GM23338 (cell line): Measurements from ENCODE around the gene GAPT. TPM values are rescaled to one million over a fixed set of nuclear protein-coding genes. Genes with fewer than 3 reads are reported as not detected.

Source experiments
- ATAC-seq: fragments of 200-7000 bp; cut with Tn5 transposase; 3 replicates; pipeline ENCODE4 v1.9.1; 2020
- DNase-seq: peaks from one replicate; pipeline ENCODE4 v3.0.0-alpha.2; 2015; ENCODE audit warnings: low spot score
- H2AFZ ChIP-seq: fragments of 200-600 bp; sonication (generic); 2 replicates; pipeline ENCODE4 v1.8.0; 2016; ENCODE audit warnings: antibody characterized with exemption, mild to moderate bottlenecking, moderate library complexity
- H3F3A ChIP-seq: fragments of 200-600 bp; sonication (generic); replicated peaks from 2 replicates; pipeline ENCODE4 v1.8.0; 2017; ENCODE audit warnings: antibody characterized with exemption, mixed run types, low read depth
- H3K27ac ChIP-seq: fragments of 200-600 bp; sonication (generic); 2 replicates; pipeline ENCODE4 v1.6.1; 2016; ENCODE audit warnings: low read depth
- H3K27me3 ChIP-seq: fragments of 200-600 bp; sonication (generic); 2 replicates; pipeline ENCODE4 v1.8.0; 2016; ENCODE audit warnings: mild to moderate bottlenecking, mixed run types, moderate library complexity; ENCODE audit not compliant: insufficient read depth
- H3K36me3 ChIP-seq: fragments of 200-600 bp; sonication (generic); 2 replicates; pipeline ENCODE4 v1.8.0; 2016; ENCODE audit warnings: mild to moderate bottlenecking; ENCODE audit not compliant: insufficient read depth
- H3K4me1 ChIP-seq: fragments of 200-600 bp; sonication (generic); 2 replicates; pipeline ENCODE4 v1.8.0; 2016; ENCODE audit warnings: mild to moderate bottlenecking, moderate library complexity; ENCODE audit not compliant: insufficient read depth
- H3K4me2 ChIP-seq: fragments of 200-600 bp; sonication (generic); 2 replicates; pipeline ENCODE4 v1.7.1; 2017; ENCODE audit warnings: mixed run types
- H3K4me3 ChIP-seq: fragments of 200-600 bp; sonication (generic); 2 replicates; pipeline ENCODE4 v1.6.1; 2016; ENCODE audit warnings: mixed run types
- H3K79me2 ChIP-seq: fragments of 200-600 bp; sonication (generic); replicated peaks from 2 replicates; pipeline ENCODE4 v1.8.0; 2017; ENCODE audit warnings: mild to moderate bottlenecking; ENCODE audit not compliant: insufficient read depth
- H3K9me2 ChIP-seq: fragments of 200-600 bp; sonication (generic); 2 replicates; pipeline ENCODE4 v1.8.0; 2017; ENCODE audit not compliant: insufficient read depth
- H4K20me1 ChIP-seq: fragments of 200-600 bp; sonication (generic); replicated peaks from 2 replicates; pipeline ENCODE4 v1.8.0; 2017; ENCODE audit warnings: mild to moderate bottlenecking; ENCODE audit not compliant: insufficient read depth
- H3K27ac Mint-ChIP-seq: 2 replicates; pipeline ENCODE4 v1.8.0; 2020; ENCODE audit warnings: inconsistent platforms, mild to moderate bottlenecking, moderate library complexity, mixed read lengths
- H3K27me3 Mint-ChIP-seq: 3 replicates; pipeline ENCODE4 v1.8.0; 2022; ENCODE audit warnings: low read depth, mild to moderate bottlenecking, moderate library complexity, mixed read lengths, inconsistent platforms; ENCODE audit not compliant: insufficient read depth, poor library complexity
- H3K36me3 Mint-ChIP-seq: 3 replicates; pipeline ENCODE4 v1.8.0; 2021; ENCODE audit warnings: low read depth, mild to moderate bottlenecking, inconsistent platforms, moderate library complexity, mixed read lengths
- H3K4me1 Mint-ChIP-seq: 3 replicates; pipeline ENCODE4 v1.8.0; 2020; ENCODE audit warnings: mild to moderate bottlenecking, inconsistent platforms, mixed read lengths
- H3K4me3 Mint-ChIP-seq: 3 replicates; pipeline ENCODE4 v1.8.0; 2021; ENCODE audit warnings: moderate library complexity, mild to moderate bottlenecking, inconsistent platforms, mixed read lengths
- H3K9me3 Mint-ChIP-seq: 3 replicates; pipeline ENCODE4 v1.8.0; 2020; ENCODE audit warnings: moderate library complexity, mild to moderate bottlenecking, inconsistent platforms, mixed read lengths
- EZH2phosphoT487 ChIP-seq: fragments of 200-600 bp; sonication (generic); IDR thresholded peaks from one replicate; pipeline ENCODE4 v1.8.1; 2018; ENCODE audit warnings: antibody characterized with exemption; ENCODE audit not compliant: unreplicated experiment
- NANOG ChIP-seq: IDR thresholded peaks from 2 replicates; pipeline ENCODE4 v1.6.1; 2016; ENCODE audit warnings: antibody characterized with exemption, borderline replicate concordance
- POLR2AphosphoS5 ChIP-seq: IDR thresholded peaks from 2 replicates; pipeline ENCODE4 v1.6.1; 2016; ENCODE audit warnings: antibody characterized with exemption, low read depth
- REST ChIP-seq: IDR thresholded peaks from one replicate; pipeline ENCODE4 v1.6.1; 2018; ENCODE audit warnings: antibody characterized with exemption; ENCODE audit not compliant: unreplicated experiment
- ZNF331 ChIP-seq: fragments of 250-450 bp; sonication (Bioruptor Pico); IDR thresholded peaks from 2 replicates; pipeline ENCODE4 v1.5.0; 2020; ENCODE audit warnings: low read depth, mild to moderate bottlenecking, moderate library complexity
- ZNF462 ChIP-seq: fragments of 250-450 bp; sonication (Bioruptor Pico); IDR thresholded peaks from 2 replicates; pipeline ENCODE4 v1.5.0; 2020; ENCODE audit warnings: mild to moderate bottlenecking, moderate library complexity
- polyA plus RNA-seq: library from polyadenylated mRNA; unstranded; fragments of >200 nt; fragmentation: Nextera tagmentation; extraction: Ambion mirVana; gene quantifications from 2 replicates; pipeline ENCODE4 v1.2.1, GENCODE V29; 2016
- total RNA-seq: library from RNA; depleted of rRNA; stranded (reverse); fragments of >200 nt; shearing (Covaris generic); gene quantifications from 2 replicates; pipeline ENCODE4 v1.2.3, GENCODE V29; 2014
- TF ChIP-seq, protein P1 (sequence below), 2 experiments: fragments of 200-600 bp in 1 of 2; sonication (generic) in 1 of 2; conservative IDR thresholded peaks; 2 replicates each; pipeline versions ENCODE4 v1.5.1 to v1.6.1; 2016 to 2017; ENCODE audit warnings: antibody characterized with exemption in 2 of 2, low read depth in 2 of 2, mild to moderate bottlenecking in 2 of 2, moderate library complexity in 1 of 2

Gene GAPT
- total and polyA plus RNA-seq, 2 experiments from 2014 or later = not detected

DNA sequence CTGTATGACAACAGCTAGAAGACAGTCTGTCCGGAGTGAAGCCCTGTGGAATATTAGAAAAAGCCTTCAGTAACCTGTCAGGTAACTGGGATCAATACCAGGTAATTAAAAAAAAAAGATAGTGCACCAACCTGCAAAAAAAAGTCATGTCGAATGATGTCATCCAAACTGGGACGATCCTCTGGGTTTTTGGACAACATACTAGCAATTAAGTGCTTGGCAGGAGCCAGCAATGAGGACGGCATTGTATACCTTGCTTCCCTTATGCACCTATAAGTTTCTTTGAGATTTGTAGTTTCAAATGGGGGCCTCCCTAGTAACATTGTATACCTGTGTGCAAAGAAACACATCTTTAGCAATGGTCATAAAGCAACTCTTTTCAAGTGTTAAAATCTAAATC lies 34.2 kb upstream of the GAPT start:
- Mint-ChIP-seq H3K9me3 (no peaks in the 10 kb centered on the region), H3K27ac (no peak overlapping the region), H3K4me1 (peaks cover 18% of the 10 kb centered on the region), H3K36me3 (peaks cover 54% of the 10 kb centered on the region), H3K27me3 (peaks cover 11% of the 10 kb centered on the region), H3K4me3 (no peak overlapping the region)
- no peak overlapping the region for H2AFZ ChIP-seq
- H4K20me1 ChIP-seq = no peaks in the 10 kb centered on the region; the same call in 1 of the 2 replicates
- H3K4me3 ChIP-seq = no peak overlapping the region
- peaks cover 7% of the 10 kb centered on the region; the same call in 1 of the 2 replicates for H3K4me1 ChIP-seq
- H3K36me3 ChIP-seq = peaks cover 47% of the 10 kb centered on the region
- H3K79me2 ChIP-seq = peaks cover 9% of the 10 kb centered on the region; the same call in 1 of the 2 replicates
- H3K27ac ChIP-seq = no peak overlapping the region
- no peaks in the 10 kb centered on the region for H3K9me2 ChIP-seq
- no peak overlapping the region for H3K4me2 ChIP-seq
- DNase-seq = no peak
- TF ChIP-seq NANOG (no peak), EZH2phosphoT487 (no peak), REST (no peak), ZNF462 (CRISPR knock-in tag) (no peak), ZNF331 (CRISPR knock-in tag) (no peak), POLR2AphosphoS5 (no peak)
- TF ChIP-seq, protein P1, sequence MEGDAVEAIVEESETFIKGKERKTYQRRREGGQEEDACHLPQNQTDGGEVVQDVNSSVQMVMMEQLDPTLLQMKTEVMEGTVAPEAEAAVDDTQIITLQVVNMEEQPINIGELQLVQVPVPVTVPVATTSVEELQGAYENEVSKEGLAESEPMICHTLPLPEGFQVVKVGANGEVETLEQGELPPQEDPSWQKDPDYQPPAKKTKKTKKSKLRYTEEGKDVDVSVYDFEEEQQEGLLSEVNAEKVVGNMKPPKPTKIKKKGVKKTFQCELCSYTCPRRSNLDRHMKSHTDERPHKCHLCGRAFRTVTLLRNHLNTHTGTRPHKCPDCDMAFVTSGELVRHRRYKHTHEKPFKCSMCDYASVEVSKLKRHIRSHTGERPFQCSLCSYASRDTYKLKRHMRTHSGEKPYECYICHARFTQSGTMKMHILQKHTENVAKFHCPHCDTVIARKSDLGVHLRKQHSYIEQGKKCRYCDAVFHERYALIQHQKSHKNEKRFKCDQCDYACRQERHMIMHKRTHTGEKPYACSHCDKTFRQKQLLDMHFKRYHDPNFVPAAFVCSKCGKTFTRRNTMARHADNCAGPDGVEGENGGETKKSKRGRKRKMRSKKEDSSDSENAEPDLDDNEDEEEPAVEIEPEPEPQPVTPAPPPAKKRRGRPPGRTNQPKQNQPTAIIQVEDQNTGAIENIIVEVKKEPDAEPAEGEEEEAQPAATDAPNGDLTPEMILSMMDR (conservative IDR thresholded peaks at IDR 0.05; ENCODE audit: low read depth in 2 of 2) = no peak
- peaks cover 8% of the 10 kb centered on the region for H3K27me3 ChIP-seq
- no peaks in the 10 kb centered on the region for H3F3A ChIP-seq
- ATAC-seq = no peak
